A549 (cell line): ENCODE data around the gene PTPRN2.

ENCODE experiments used
- CBX8 ChIP-seq: fragments of 200-600 bp; sonication (generic); IDR thresholded peaks from 2 replicates; pipeline ENCODE4 v1.6.1; 2016
- GATA3 ChIP-seq: IDR thresholded peaks from 2 replicates; pipeline ENCODE4 v1.6.1; 2012; ENCODE audit warnings: borderline replicate concordance
- HOXA7 ChIP-seq: fragments of 250-450 bp; sonication (Bioruptor Pico); IDR thresholded peaks from 2 replicates; pipeline ENCODE4 v1.5.0; 2020; ENCODE audit warnings: mild to moderate bottlenecking, moderate library complexity
- JUN ChIP-seq, 2 experiments: fragments of >200 bp; sonication (Bioruptor Twin); formaldehyde crosslinking; IDR thresholded peaks; 2 replicates in 1 of 2; 3 replicates in 1 of 2; pipeline ENCODE4 v1.6.1; 2016 to 2017
- MAFK ChIP-seq: fragments of 450-650 bp; IDR thresholded peaks from 2 replicates; pipeline ENCODE4 v1.6.1; 2014; ENCODE audit not compliant: partially characterized antibody
- POLR2A ChIP-seq: IDR thresholded peaks from 2 replicates; pipeline ENCODE4 v1.6.1; 2012; ENCODE audit warnings: mild to moderate bottlenecking, low read length
- SMC3 ChIP-seq: fragments of >200 bp; sonication (Bioruptor Twin); formaldehyde crosslinking; IDR thresholded peaks from 3 replicates; pipeline ENCODE4 v1.6.1; 2018; ENCODE audit warnings: inconsistent platforms
- TF ChIP-seq, protein P1 (sequence below): IDR thresholded peaks from 2 replicates; pipeline ENCODE4 v1.6.1; 2012
- TF ChIP-seq, protein P2 (sequence below): fragments of >200 bp; sonication (Bioruptor Twin); formaldehyde crosslinking; IDR thresholded peaks from 3 replicates; pipeline ENCODE4 v1.5.1; 2016

DNA sequence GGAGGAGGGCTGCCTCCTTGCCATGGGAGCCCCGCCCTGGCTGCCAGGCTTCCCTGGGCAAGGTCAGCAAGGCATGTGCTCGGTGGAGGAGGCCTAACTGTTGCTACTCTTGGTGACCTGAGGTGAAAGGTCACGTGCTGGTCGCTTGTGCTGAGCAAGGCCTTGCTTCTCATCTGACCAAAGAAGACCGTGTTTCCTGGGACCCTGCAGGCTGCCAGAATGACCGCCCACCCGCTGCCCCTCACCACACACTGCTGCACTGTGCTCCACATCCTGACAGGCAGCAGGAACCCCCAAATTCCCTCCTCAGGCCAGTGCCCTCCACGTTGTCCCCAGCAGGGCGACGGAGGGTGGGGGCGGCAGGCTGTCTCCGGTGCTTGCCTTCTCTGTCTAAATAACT, 808.4 kb downstream of the PTPRN2 start:
- no peak for TF ChIP-seq MAFK
- no peak for TF ChIP-seq GATA3
- TF ChIP-seq, protein P1, sequence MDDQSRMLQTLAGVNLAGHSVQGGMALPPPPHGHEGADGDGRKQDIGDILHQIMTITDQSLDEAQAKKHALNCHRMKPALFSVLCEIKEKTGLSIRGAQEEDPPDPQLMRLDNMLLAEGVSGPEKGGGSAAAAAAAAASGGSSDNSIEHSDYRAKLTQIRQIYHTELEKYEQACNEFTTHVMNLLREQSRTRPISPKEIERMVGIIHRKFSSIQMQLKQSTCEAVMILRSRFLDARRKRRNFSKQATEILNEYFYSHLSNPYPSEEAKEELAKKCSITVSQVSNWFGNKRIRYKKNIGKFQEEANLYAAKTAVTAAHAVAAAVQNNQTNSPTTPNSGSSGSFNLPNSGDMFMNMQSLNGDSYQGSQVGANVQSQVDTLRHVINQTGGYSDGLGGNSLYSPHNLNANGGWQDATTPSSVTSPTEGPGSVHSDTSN, result no peak
- no peak for TF ChIP-seq POLR2A
- TF ChIP-seq, protein P2, sequence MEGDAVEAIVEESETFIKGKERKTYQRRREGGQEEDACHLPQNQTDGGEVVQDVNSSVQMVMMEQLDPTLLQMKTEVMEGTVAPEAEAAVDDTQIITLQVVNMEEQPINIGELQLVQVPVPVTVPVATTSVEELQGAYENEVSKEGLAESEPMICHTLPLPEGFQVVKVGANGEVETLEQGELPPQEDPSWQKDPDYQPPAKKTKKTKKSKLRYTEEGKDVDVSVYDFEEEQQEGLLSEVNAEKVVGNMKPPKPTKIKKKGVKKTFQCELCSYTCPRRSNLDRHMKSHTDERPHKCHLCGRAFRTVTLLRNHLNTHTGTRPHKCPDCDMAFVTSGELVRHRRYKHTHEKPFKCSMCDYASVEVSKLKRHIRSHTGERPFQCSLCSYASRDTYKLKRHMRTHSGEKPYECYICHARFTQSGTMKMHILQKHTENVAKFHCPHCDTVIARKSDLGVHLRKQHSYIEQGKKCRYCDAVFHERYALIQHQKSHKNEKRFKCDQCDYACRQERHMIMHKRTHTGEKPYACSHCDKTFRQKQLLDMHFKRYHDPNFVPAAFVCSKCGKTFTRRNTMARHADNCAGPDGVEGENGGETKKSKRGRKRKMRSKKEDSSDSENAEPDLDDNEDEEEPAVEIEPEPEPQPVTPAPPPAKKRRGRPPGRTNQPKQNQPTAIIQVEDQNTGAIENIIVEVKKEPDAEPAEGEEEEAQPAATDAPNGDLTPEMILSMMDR, result no peak
- no peak for TF ChIP-seq HOXA7 (CRISPR knock-in tag)
- TF ChIP-seq CBX8, result no peak
- no peak for TF ChIP-seq SMC3
- TF ChIP-seq JUN (IDR thresholded peaks at IDR 0.05), result no peak
